Activated CD4-positive, alpha-beta memory T cell treated with anti-CD3 and anti-CD28 coated beads, Interleukin-2, amount 10 ng/mL, durations not matched to agents 7 days and 5 days (primary cell): ENCODE measurements around the gene MMP11. TPM values are rescaled to one million over a fixed set of nuclear protein-coding genes. Genes with fewer than 3 reads are reported as not detected.

Experiments
- CTCF ChIA-PET: fragments of 350-600 bp; sonication (Branson Sonifier 250); formaldehyde crosslinking; loops from one replicate; lab custom pipeline; 2021; ENCODE audit warnings: antibody characterized with exemption, inconsistent platforms; lab: Charles Lee
- POLR2A ChIA-PET: fragments of 350-600 bp; sonication (Branson Sonifier 250); formaldehyde crosslinking; loops from one replicate; lab custom pipeline; 2021; ENCODE audit warnings: antibody characterized with exemption; lab: Charles Lee
- DNase-seq: peaks from one replicate; pipeline ENCODE4 v3.0.0-alpha.2; 2020
- H3K27ac Mint-ChIP-seq: one replicate; pipeline ENCODE4 v1.8.0; 2021; ENCODE audit warnings: mild to moderate bottlenecking, mixed read lengths
- H3K27me3 Mint-ChIP-seq: one replicate; pipeline ENCODE4 v1.8.0; 2021; ENCODE audit warnings: mixed read lengths
- H3K36me3 Mint-ChIP-seq: one replicate; pipeline ENCODE4 v1.8.0; 2021; ENCODE audit warnings: low read depth, mixed read lengths
- H3K4me1 Mint-ChIP-seq: one replicate; pipeline ENCODE4 v1.8.0; 2021; ENCODE audit warnings: mixed read lengths
- H3K4me3 Mint-ChIP-seq: one replicate; pipeline ENCODE4 v1.8.0; 2021; ENCODE audit warnings: mild to moderate bottlenecking, mixed read lengths
- H3K9me3 Mint-ChIP-seq: one replicate; pipeline ENCODE4 v1.8.0; 2021; ENCODE audit warnings: mixed read lengths
- total RNA-seq, 2 experiments: library from RNA; stranded (reverse); gene quantifications; one replicate each; pipeline ENCODE4 v1.2.3, GENCODE V29; 2021

MMP11 gene
- total RNA-seq, 2 experiments from 2014 or later = 0.20 to 0.28 TPM

DNA sequence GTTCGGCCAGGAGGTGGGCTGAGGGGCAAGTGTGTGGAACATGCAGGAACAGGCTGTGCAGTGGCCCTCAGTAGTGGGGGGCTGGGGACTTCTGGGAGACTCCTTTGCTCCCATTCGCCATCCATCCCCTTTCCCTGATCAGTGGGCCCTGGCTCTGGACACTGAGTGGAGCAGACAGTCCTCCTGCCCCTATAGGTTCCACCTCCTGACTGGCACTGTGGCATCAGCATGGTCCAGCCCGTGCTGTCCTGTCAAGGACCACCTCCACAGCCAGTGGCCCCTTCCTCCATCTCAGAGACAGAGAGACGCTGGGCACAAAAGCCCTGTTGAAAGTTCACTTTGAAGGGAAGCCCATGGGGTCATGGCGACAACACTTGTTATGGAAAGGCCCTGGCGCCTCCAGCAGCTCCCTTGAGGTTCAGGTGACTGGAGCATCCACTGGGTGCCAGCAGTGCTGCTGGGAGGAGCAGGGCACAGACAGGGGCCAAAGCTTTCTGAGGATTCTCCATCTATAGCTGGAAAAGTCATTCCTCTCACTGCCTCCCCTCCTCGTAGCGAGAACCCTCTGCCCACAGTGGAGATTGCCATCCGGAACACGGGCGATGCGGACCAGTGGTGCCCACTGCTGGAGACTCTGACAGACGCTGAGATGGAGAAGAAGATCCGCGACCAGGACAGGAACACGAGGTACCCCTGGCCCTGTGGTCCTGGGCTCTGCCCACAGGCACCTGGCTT is 60.5 kb downstream of the MMP11 start:
- Mint-ChIP-seq H3K4me3 (no peak overlapping the region), H3K9me3 (no peaks in the 10 kb centered on the region), H3K27ac (no peak overlapping the region), H3K36me3 (peaks cover 19% of the 10 kb centered on the region), H3K27me3 (no peaks in the 10 kb centered on the region), H3K4me1 (peaks cover 8% of the 10 kb centered on the region)
- no peak for DNase-seq
- ChIA-PET CTCF (no interaction called here), POLR2A (no interaction called here)

Other genes starting within 250 kb of the MMP11 start
- gene IGLL1, start 192.6 kb upstream of the MMP11 start, total RNA-seq = 1 to 10 TPM; 2.2 to 2.3 TPM
- under 1 TPM; 0.38 to 0.48 TPM for gene DRICH1, start 140.5 kb upstream of the MMP11 start, total RNA-seq
- 10 to 100 TPM; 26.9 to 28.8 TPM for gene RGL4, start 81.8 kb upstream of the MMP11 start, total RNA-seq
- gene ZNF70, start 21.7 kb upstream of the MMP11 start, total RNA-seq = 1 to 10 TPM; 1.6 to 1.8 TPM
- gene VPREB3, start 18.4 kb upstream of the MMP11 start, total RNA-seq = not detected
- 1 to 10 TPM in 1 of 2 experiments, under 1 TPM in 1; 0.60 to 1.1 TPM for gene C22orf15, start 9.9 kb upstream of the MMP11 start, total RNA-seq
- gene CHCHD10, start 4.9 kb upstream of the MMP11 start, total RNA-seq = 10 to 100 TPM; 62.4 to 63.2 TPM
- 10 to 100 TPM; 65.6 to 66.9 TPM for gene SMARCB1, start 14.1 kb downstream of the MMP11 start, total RNA-seq
- 1 to 10 TPM; 7.8 to 8.3 TPM for gene DERL3, start 66.2 kb downstream of the MMP11 start, total RNA-seq
- gene SLC2A11, start 85.0 kb downstream of the MMP11 start, total RNA-seq = 1 to 10 TPM; 6.5 TPM
- gene MIF, start 121.5 kb downstream of the MMP11 start, total RNA-seq = 100 to 1,000 TPM; 836 to 882 TPM
- not detected for gene GSTT2B, start 188.3 kb downstream of the MMP11 start, total RNA-seq
- gene DDTL, start 194.0 kb downstream of the MMP11 start, total RNA-seq = 1 to 10 TPM; 2.2 to 2.3 TPM
- gene DDT, start 201.6 kb downstream of the MMP11 start, total RNA-seq = 100 to 1,000 TPM; 116 to 119 TPM
- gene GSTT2, start 207.3 kb downstream of the MMP11 start, total RNA-seq = not detected
- not detected for gene GSTT4, start 232.6 kb downstream of the MMP11 start, total RNA-seq
- 100 to 1,000 TPM; 100 to 102 TPM for gene CABIN1, start 238.5 kb downstream of the MMP11 start, total RNA-seq